Upper lobe of right lung (tissue), 1 donor: ENCODE results near the gene SKA2. TPM values are rescaled to one million over a fixed set of nuclear protein-coding genes. Genes with fewer than 3 reads are reported as not detected.
A peak's percentile ranks its signal among the peaks of the same experiment; 100 is the strongest.
"Not testable (repeated sequence)": the region's sequence is repeated elsewhere in the genome, so short reads cannot be mapped to it uniquely, and the experiment has no call there.

Source experiments
- ATAC-seq: fragments of 200-7000 bp; cut with Tn5 transposase; one replicate; pipeline ENCODE4 v1.9.1; 2020; ENCODE audit warnings: mild to moderate bottlenecking, moderate library complexity
- DNase-seq: peaks from one replicate; pipeline ENCODE4 v3.0.0-alpha.2; 2020
- H3K27ac ChIP-seq: fragments of 200-600 bp; one replicate; pipeline ENCODE4 v1.8.0; 2022
- H3K27me3 ChIP-seq: fragments of 200-600 bp; one replicate; pipeline ENCODE4 v1.8.0; 2022; ENCODE audit warnings: mild to moderate bottlenecking
- H3K36me3 ChIP-seq: fragments of 200-600 bp; one replicate; pipeline ENCODE4 v1.8.0; 2022
- H3K4me1 ChIP-seq: fragments of 200-600 bp; one replicate; pipeline ENCODE4 v1.8.0; 2022
- H3K4me3 ChIP-seq: fragments of 200-600 bp; one replicate; pipeline ENCODE4 v1.8.0; 2022; ENCODE audit warnings: mild to moderate bottlenecking
- H3K9me3 ChIP-seq: fragments of 200-600 bp; one replicate; pipeline ENCODE4 v1.8.0; 2022
- CTCF ChIP-seq: fragments of 200-600 bp; IDR thresholded peaks from one replicate; pipeline ENCODE4 v1.8.0; 2022; ENCODE audit warnings: antibody characterized with exemption
- intact Hi-C: fragments of 100-400 bp; cut with DNase I; formaldehyde crosslinking; loops from one replicate; pipeline ENCODE4 v1.11.0; 2022
- total RNA-seq: library from RNA; stranded (reverse); fragmentation: NEBNext Ultra II Directional; extraction: Animal tissue kit (Norgen Biotek cat#: 25700); gene quantifications from one replicate; pipeline ENCODE4 v1.2.1, GENCODE V29; 2021
- donor health status: DM: no; HTN: yes; CAD: no; lungs with severe emphysema.

The SKA2 gene
- total RNA-seq, 1 donor from 2014 or later = 21.3 TPM

- intact Hi-C loops = no loop called here
- Histone ChIP-seq H3K4me3 (no peak overlapping the region), H3K27me3 (no peaks in the 10 kb centered on the region), H3K27ac (no peak overlapping the region), H3K36me3 (peaks cover 13% of the 10 kb centered on the region), H3K4me1 (peaks cover 10% of the 10 kb centered on the region), H3K9me3 (no peaks in the 10 kb centered on the region)
- no peak for DNase-seq
- no peak for ATAC-seq
- no peak for TF ChIP-seq CTCF
Measured at GRCh38 chr17:59094861-59095530, 60.0 kb downstream of the SKA2 start.

- no peak for TF ChIP-seq CTCF
- no peak overlapping the region for H3K4me3 ChIP-seq
- H3K36me3 ChIP-seq = peaks cover 14% of the 10 kb centered on the region
- no peaks in the 10 kb centered on the region for H3K9me3 ChIP-seq
- intact Hi-C loops = no loop called here
- H3K27ac ChIP-seq = peak overlapping the region; percentile 56
- ATAC-seq (peak; percentile 81), DNase-seq (no peak)
- peaks cover 10% of the 10 kb centered on the region for H3K4me1 ChIP-seq
- no peaks in the 10 kb centered on the region for H3K27me3 ChIP-seq
Measured at GRCh38 chr17:59093702-59094231, 61.2 kb downstream of the SKA2 start.

GRCh38 chr17:59093145-59093701 lies 61.8 kb downstream of the SKA2 start:
- H3K4me1 ChIP-seq = peaks cover 10% of the 10 kb centered on the region
- no peak overlapping the region for H3K4me3 ChIP-seq
- H3K27me3 ChIP-seq = no peaks in the 10 kb centered on the region
- peaks cover 18% of the 10 kb centered on the region for H3K36me3 ChIP-seq
- no peak for ATAC-seq
- H3K27ac ChIP-seq = peak overlapping the region; percentile 56
- no peak for DNase-seq
- intact Hi-C loops = no loop called here
- H3K9me3 ChIP-seq = no peaks in the 10 kb centered on the region
- TF ChIP-seq CTCF = no peak

GRCh38 chr17:59090593-59090992 lies 64.4 kb downstream of the SKA2 start:
- H3K9me3 ChIP-seq, H3K4me3 ChIP-seq, ATAC-seq, H3K27me3 ChIP-seq, DNase-seq, H3K27ac ChIP-seq, intact Hi-C loops: not testable (repeated sequence)
- Histone ChIP-seq H3K4me1 (peaks cover 10% of the 10 kb centered on the region), H3K36me3 (peaks cover 35% of the 10 kb centered on the region)

GRCh38 chr17:59084154-59084553 lies 70.8 kb downstream of the SKA2 start:
- Histone ChIP-seq H3K27ac (no peak overlapping the region), H3K27me3 (no peaks in the 10 kb centered on the region), H3K9me3 (no peaks in the 10 kb centered on the region), H3K4me1 (no peaks in the 10 kb centered on the region), H3K36me3 (peaks cover 75% of the 10 kb centered on the region), H3K4me3 (no peak overlapping the region)
- DNase-seq (no peak), ATAC-seq (no peak)
- no peak for TF ChIP-seq CTCF
- intact Hi-C loops = no loop called here

- H3K4me1 ChIP-seq = no peaks in the 10 kb centered on the region
- no peak overlapping the region for H3K4me3 ChIP-seq
- no peak overlapping the region for H3K27ac ChIP-seq
- H3K27me3 ChIP-seq = no peaks in the 10 kb centered on the region
- ATAC-seq (no peak), DNase-seq (no peak)
- H3K9me3 ChIP-seq = no peaks in the 10 kb centered on the region
- H3K36me3 ChIP-seq = peaks cover 76% of the 10 kb centered on the region
- intact Hi-C loops = no loop called here
- no peak for TF ChIP-seq CTCF
Measured at GRCh38 chr17:59074494-59074893, 80.5 kb downstream of the SKA2 start.
